GM19238 (cell line): ENCODE results near the gene TNS4.

Experiments
- DNase-seq: peaks from one replicate; pipeline ENCODE4 v3.0.0; 2011; ENCODE audit warnings: low spot score; ENCODE audit not compliant: insufficient read length

The TNS4 gene

GRCh38 chr17:40473573-40474365 lies 27.7 kb downstream of the TNS4 start:
- no peak for DNase-seq

- DNase-seq, result no peak
Measured at GRCh38 chr17:40472733-40473452, 28.5 kb downstream of the TNS4 start.

GRCh38 chr17:40471846-40472732 lies 29.3 kb downstream of the TNS4 start:
- no peak for DNase-seq

- DNase-seq, result no peak
Measured at GRCh38 chr17:40470932-40471828, 30.2 kb downstream of the TNS4 start.

- no peak for DNase-seq
Measured at GRCh38 chr17:40469805-40470675, 31.4 kb downstream of the TNS4 start.

- no peak for DNase-seq
Measured at GRCh38 chr17:40468560-40468959, 32.9 kb downstream of the TNS4 start.

- DNase-seq, result no peak
Measured at GRCh38 chr17:40467281-40467867, 34.0 kb downstream of the TNS4 start.

- no peak for DNase-seq
Measured at GRCh38 chr17:40466298-40466971, 35.0 kb downstream of the TNS4 start.

GRCh38 chr17:40464392-40464855 lies 37.0 kb downstream of the TNS4 start:
- DNase-seq, result no peak

- DNase-seq, result no peak
Measured at GRCh38 chr17:40463122-40463550, 38.3 kb downstream of the TNS4 start.

GRCh38 chr17:40462343-40463121 lies 38.9 kb downstream of the TNS4 start:
- DNase-seq, result no peak

- no peak for DNase-seq
Measured at GRCh38 chr17:40461732-40462342, 39.6 kb downstream of the TNS4 start.

GRCh38 chr17:40460968-40461731 lies 40.3 kb downstream of the TNS4 start:
- DNase-seq, result no peak

GRCh38 chr17:40460604-40460967 lies 40.8 kb downstream of the TNS4 start:
- no peak for DNase-seq

GRCh38 chr17:40459636-40460603 lies 41.5 kb downstream of the TNS4 start:
- DNase-seq, result no peak
